HG02759 (cell line): Measurements from ENCODE around the gene DOCK11.
"Not testable (repeated sequence)": the region's sequence is repeated elsewhere in the genome, so short reads cannot be mapped to it uniquely, and the experiment has no call there.

Experiments
- ATAC-seq: cut with Tn5 transposase; IDR thresholded peaks from one replicate; pipeline ENCODE4 v1.9.1; 2021; ENCODE audit warnings: mild to moderate bottlenecking, moderate library complexity; ENCODE audit not compliant: unreplicated experiment

Gene DOCK11

DNA sequence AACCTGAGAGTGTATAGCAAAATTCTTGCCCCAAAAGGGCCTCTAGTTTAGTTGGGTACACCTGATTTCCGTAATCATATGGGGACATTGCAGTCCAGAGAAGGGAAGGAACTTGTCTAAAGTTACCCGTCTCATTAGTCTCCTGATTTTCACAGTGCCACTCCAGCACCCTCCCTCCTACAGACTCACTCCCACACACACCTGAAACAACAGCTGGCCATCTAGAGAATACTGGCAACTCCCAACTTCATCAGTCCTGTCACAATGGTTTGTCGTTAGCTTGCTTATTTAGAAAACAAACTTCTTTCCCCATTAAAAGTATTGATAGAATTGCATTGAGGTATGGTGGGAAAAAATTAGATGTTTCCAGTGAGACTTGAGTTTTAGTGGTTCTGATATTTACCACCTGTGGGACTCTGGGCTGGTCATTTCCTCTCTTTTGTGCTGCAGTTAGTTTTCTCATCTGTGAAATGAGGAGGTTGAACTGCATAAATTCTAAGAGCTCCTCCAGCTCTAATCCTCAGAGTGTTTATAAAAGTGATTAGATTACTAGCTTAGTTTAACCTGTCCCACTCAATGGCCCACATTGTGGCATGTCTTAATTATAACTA, 233.5 kb downstream of the DOCK11 start:
- no peak for ATAC-seq

DNA sequence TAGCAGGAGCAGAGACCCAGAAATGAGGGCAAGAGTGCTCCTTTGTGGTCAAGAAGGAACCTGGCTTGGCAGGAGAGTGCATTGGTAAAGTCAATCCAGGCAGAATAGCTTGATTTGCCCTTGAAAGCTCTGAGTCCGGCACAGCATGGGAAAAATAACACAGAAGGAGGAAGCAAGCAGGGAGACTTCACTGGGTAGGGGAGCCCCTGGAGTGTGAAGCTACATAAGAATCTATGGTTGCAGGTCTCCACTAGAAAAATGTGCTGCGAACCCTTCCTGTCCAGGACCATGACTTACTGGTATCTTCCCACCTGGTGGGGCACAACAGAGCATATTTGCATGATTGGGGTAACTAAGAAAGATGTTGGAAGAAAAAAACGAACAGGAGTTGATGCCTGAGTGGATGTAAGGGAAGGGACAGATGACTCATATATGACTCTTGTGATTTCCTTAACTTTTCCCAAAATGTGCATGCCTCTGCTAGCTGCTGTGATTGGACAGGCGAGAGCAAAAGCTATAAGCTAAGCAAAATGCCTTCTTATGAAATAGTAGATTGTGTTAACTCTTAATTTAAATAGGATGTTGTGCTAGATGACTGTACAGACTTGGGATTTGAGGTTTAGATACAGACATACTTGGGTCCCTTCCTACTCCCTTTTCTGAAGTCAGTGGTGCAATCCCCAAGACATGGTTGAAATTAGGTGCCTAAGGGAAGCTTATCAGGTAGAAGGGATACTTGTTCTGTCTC, 235.1 kb downstream of the DOCK11 start:
- ATAC-seq = no peak

DNA sequence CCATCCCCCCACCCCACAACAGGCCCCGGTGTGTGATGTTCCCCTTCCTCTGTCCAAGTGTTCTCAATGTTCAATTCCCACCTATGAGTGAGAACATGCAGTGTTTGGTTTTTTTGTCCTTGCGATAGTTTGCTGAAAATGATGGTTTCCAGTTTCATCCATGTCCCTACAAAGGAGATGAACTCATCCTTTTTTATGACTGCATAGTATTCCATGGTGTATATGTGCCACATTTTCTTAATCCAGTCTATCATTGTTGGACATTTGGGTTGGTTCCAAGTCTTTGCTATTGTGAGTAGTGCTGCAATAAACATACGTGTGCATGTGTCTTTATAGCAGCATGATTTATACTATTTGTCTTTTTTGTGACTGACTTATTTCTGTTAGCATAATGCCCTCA, 236.9 kb downstream of the DOCK11 start:
- not testable (repeated sequence) for ATAC-seq

DNA sequence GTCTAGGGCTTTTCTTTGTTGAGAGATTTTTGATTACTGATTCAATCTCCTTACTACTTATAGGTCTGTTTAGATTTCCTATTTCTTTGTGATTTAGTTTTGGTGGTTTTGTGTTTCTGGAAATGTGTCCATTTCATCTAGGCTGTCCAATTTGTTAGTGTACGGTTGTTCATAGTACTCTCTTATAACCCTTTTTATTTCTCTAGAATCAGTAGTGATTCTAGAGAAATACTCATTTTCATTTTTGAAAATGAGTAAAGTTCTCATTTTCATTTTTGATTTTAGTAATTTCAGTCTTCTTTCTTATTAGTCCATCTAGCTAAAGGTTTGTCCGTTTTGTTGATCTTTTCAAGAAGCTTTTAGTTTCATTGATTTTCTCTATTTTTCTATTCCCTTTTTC, 239.3 kb downstream of the DOCK11 start:
- no peak for ATAC-seq
